ENCODE results near the gene SLC6A9. TPM values are rescaled to one million over a fixed set of nuclear protein-coding genes. Genes with fewer than 3 reads are reported as not detected.

Gene SLC6A9
- total and polyA plus RNA-seq, 2 of the 8 experiments (the other 6 are each of a cell fraction or from before 2014, with no cell fraction given) = 20.2 to 24.2 TPM

DNA sequence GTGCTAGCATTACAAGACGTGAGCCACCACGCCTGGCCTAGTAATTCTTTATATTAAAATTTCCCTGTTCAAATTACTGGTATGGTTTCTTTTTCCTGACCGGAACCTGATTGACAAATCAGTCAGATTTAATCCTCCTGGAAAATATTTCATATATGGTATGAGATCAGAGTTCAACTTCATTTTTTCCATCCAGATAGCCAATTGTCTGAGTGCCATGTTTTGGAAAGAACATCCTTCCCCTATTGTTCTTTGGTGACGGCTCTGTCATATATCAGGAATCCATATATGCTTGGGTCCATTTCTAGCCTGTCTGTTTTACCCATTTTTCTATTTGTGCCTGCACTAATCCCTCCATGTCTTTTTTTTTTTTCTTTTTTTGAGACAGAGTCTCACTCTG lies 48.3 kb upstream of the SLC6A9 start (continued):
- TF ChIP-seq, protein P1, sequence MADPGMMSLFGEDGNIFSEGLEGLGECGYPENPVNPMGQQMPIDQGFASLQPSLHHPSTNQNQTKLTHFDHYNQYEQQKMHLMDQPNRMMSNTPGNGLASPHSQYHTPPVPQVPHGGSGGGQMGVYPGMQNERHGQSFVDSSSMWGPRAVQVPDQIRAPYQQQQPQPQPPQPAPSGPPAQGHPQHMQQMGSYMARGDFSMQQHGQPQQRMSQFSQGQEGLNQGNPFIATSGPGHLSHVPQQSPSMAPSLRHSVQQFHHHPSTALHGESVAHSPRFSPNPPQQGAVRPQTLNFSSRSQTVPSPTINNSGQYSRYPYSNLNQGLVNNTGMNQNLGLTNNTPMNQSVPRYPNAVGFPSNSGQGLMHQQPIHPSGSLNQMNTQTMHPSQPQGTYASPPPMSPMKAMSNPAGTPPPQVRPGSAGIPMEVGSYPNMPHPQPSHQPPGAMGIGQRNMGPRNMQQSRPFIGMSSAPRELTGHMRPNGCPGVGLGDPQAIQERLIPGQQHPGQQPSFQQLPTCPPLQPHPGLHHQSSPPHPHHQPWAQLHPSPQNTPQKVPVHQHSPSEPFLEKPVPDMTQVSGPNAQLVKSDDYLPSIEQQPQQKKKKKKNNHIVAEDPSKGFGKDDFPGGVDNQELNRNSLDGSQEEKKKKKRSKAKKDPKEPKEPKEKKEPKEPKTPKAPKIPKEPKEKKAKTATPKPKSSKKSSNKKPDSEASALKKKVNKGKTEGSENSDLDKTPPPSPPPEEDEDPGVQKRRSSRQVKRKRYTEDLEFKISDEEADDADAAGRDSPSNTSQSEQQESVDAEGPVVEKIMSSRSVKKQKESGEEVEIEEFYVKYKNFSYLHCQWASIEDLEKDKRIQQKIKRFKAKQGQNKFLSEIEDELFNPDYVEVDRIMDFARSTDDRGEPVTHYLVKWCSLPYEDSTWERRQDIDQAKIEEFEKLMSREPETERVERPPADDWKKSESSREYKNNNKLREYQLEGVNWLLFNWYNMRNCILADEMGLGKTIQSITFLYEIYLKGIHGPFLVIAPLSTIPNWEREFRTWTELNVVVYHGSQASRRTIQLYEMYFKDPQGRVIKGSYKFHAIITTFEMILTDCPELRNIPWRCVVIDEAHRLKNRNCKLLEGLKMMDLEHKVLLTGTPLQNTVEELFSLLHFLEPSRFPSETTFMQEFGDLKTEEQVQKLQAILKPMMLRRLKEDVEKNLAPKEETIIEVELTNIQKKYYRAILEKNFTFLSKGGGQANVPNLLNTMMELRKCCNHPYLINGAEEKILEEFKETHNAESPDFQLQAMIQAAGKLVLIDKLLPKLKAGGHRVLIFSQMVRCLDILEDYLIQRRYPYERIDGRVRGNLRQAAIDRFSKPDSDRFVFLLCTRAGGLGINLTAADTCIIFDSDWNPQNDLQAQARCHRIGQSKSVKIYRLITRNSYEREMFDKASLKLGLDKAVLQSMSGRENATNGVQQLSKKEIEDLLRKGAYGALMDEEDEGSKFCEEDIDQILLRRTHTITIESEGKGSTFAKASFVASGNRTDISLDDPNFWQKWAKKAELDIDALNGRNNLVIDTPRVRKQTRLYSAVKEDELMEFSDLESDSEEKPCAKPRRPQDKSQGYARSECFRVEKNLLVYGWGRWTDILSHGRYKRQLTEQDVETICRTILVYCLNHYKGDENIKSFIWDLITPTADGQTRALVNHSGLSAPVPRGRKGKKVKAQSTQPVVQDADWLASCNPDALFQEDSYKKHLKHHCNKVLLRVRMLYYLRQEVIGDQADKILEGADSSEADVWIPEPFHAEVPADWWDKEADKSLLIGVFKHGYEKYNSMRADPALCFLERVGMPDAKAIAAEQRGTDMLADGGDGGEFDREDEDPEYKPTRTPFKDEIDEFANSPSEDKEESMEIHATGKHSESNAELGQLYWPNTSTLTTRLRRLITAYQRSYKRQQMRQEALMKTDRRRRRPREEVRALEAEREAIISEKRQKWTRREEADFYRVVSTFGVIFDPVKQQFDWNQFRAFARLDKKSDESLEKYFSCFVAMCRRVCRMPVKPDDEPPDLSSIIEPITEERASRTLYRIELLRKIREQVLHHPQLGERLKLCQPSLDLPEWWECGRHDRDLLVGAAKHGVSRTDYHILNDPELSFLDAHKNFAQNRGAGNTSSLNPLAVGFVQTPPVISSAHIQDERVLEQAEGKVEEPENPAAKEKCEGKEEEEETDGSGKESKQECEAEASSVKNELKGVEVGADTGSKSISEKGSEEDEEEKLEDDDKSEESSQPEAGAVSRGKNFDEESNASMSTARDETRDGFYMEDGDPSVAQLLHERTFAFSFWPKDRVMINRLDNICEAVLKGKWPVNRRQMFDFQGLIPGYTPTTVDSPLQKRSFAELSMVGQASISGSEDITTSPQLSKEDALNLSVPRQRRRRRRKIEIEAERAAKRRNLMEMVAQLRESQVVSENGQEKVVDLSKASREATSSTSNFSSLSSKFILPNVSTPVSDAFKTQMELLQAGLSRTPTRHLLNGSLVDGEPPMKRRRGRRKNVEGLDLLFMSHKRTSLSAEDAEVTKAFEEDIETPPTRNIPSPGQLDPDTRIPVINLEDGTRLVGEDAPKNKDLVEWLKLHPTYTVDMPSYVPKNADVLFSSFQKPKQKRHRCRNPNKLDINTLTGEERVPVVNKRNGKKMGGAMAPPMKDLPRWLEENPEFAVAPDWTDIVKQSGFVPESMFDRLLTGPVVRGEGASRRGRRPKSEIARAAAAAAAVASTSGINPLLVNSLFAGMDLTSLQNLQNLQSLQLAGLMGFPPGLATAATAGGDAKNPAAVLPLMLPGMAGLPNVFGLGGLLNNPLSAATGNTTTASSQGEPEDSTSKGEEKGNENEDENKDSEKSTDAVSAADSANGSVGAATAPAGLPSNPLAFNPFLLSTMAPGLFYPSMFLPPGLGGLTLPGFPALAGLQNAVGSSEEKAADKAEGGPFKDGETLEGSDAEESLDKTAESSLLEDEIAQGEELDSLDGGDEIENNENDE (IDR thresholded peaks at IDR 0.05; ENCODE audit: insufficient replicate concordance, low read length) = no peak
- TF ChIP-seq, protein P2, sequence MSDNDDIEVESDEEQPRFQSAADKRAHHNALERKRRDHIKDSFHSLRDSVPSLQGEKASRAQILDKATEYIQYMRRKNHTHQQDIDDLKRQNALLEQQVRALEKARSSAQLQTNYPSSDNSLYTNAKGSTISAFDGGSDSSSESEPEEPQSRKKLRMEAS (IDR thresholded peaks at IDR 0.05) = no peak
- no peak for TF ChIP-seq SP2 (IDR thresholded peaks at IDR 0.05; ENCODE audit: low read length)
- TF ChIP-seq, protein P3, sequence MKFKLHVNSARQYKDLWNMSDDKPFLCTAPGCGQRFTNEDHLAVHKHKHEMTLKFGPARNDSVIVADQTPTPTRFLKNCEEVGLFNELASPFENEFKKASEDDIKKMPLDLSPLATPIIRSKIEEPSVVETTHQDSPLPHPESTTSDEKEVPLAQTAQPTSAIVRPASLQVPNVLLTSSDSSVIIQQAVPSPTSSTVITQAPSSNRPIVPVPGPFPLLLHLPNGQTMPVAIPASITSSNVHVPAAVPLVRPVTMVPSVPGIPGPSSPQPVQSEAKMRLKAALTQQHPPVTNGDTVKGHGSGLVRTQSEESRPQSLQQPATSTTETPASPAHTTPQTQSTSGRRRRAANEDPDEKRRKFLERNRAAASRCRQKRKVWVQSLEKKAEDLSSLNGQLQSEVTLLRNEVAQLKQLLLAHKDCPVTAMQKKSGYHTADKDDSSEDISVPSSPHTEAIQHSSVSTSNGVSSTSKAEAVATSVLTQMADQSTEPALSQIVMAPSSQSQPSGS (IDR thresholded peaks at IDR 0.05; ENCODE audit: low read length) = no peak

Data from H1 (cell line).